ENCODE results near the gene ARMCX4. TPM values are rescaled to one million over a fixed set of nuclear protein-coding genes. Genes with fewer than 3 reads are reported as not detected.

ARMCX4 gene
- total RNA-seq: 6.8 and 9.0 TPM in 2 replicates

GRCh38 chrX:101485212-101485949, at the start of gene ARMCX4:
ARMCX4 (plus strand) TSS chrX:101485456; CDS start chrX:101488590, 3,134 bp downstream.

Other genes with a start within 250 kb of the ARMCX4 start
- 1.4 and 2.4 TPM in 2 replicates for gene TAF7L, start 194.1 kb upstream of the ARMCX4 start, total RNA-seq
- 10.4 and 12.7 TPM in 2 replicates for gene TIMM8A, start 136.7 kb upstream of the ARMCX4 start, total RNA-seq
- gene BTK, start 99.3 kb upstream of the ARMCX4 start, total RNA-seq: 0.14 and 0.27 TPM in 2 replicates
- gene RPL36A, start 94.4 kb upstream of the ARMCX4 start, total RNA-seq: 407 and 700 TPM in 2 replicates
- gene GLA, start 77.5 kb upstream of the ARMCX4 start, total RNA-seq: 42.2 and 43.3 TPM in 2 replicates
- gene HNRNPH2, start 77.2 kb upstream of the ARMCX4 start, total RNA-seq: 79.1 and 81.8 TPM in 2 replicates
- gene ARMCX1, start 65.1 kb downstream of the ARMCX4 start, total RNA-seq: 26.6 and 27.8 TPM in 2 replicates
- 27.4 and 30.1 TPM in 2 replicates for gene ARMCX6, start 132.5 kb downstream of the ARMCX4 start, total RNA-seq
- gene ARMCX3, start 137.7 kb downstream of the ARMCX4 start, total RNA-seq: 55.8 and 57.8 TPM in 2 replicates
- 33.4 and 47.0 TPM in 2 replicates for gene ARMCX2, start 174.4 kb downstream of the ARMCX4 start, total RNA-seq

Data from thoracic aorta endothelial cell (primary cell).